ENCODE data around the gene DIP2C. TPM values are rescaled to one million over a fixed set of nuclear protein-coding genes. Genes with fewer than 3 reads are reported as not detected.

The DIP2C gene
- total RNA-seq, 4 donors from 2014 or later = 8.4 to 22.7 (median 16.8) TPM

DNA sequence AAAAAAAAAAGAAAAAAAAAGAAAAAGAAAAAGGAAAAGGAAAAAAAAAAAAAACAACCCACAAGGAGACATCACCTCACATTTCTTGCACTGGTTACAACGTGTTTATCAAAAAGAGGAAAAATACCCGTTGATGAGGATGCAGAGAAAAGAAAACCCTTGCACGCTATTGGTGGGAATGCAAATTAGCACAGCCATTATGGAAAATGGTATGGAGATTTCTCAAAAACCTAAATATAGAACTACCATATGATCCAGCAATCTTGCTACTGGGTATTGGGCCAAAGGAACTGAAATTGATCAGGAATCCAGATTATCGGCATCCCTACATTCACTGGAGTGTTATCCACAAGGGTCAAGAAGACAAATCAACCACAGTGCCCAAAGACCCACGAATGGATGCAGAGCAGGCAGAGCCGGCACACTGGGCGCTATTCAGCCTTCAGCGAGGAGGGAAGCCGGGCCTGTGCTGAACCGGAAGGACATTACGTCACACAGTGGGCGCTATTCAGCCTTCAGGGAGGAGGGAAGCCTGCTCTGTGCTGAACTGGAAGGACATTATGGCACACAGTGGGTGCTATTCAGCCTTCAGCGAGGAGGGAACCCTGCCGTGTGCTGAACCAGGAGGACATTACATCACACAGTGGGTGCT is 295.6 kb downstream of the DIP2C start:
- peaks cover 0 to 5% (median 0%) of the 10 kb centered on the region in 4 donors for H3K4me1 ChIP-seq
- peaks cover 0 to 21% (median 0%) of the 10 kb centered on the region in 3 donors for H3K36me3 ChIP-seq
- no peaks in the 10 kb centered on the region for H3K27me3 ChIP-seq
- H3K4me3 ChIP-seq = no peak overlapping the region
- TF ChIP-seq, protein P1, sequence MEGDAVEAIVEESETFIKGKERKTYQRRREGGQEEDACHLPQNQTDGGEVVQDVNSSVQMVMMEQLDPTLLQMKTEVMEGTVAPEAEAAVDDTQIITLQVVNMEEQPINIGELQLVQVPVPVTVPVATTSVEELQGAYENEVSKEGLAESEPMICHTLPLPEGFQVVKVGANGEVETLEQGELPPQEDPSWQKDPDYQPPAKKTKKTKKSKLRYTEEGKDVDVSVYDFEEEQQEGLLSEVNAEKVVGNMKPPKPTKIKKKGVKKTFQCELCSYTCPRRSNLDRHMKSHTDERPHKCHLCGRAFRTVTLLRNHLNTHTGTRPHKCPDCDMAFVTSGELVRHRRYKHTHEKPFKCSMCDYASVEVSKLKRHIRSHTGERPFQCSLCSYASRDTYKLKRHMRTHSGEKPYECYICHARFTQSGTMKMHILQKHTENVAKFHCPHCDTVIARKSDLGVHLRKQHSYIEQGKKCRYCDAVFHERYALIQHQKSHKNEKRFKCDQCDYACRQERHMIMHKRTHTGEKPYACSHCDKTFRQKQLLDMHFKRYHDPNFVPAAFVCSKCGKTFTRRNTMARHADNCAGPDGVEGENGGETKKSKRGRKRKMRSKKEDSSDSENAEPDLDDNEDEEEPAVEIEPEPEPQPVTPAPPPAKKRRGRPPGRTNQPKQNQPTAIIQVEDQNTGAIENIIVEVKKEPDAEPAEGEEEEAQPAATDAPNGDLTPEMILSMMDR (IDR thresholded peaks at IDR 0.05) = no peak
- TF ChIP-seq POLR2A (IDR thresholded peaks at IDR 0.05) = no peak
- no peaks in the 10 kb centered on the region for H3K9me3 ChIP-seq
- DNase-seq = no peak
- H3K27ac ChIP-seq = no peak overlapping the region

DNA sequence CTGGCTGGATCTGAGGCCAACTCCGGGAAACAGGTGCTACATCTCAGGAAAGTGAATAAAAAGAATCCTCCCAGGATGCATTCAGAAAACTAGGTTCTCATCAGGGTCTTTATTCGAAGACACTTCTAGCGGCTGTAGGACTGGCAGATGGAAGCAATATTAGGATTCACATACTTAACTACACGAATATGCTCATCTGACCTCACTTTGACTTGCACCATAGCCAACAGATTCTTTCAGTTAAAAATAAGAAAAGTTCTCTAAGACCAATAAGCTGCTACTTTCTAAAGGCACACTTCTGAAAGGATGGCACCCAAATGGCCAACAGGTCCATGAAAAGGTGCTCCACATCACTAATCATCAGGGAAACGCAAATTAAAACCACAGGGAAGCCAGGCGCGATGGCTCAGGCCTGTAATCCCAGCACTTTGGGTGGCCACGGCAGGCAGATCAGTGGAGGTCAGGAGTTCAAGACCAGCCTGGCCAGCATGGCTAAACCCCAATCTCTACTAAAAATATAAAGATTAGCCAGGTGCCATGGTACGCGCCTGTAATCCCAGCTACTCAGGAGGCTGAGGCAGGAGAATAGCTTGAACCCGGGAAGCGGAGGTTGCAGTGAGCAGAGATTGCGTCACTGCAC is 296.2 kb downstream of the DIP2C start:
- Histone ChIP-seq H3K36me3 (peaks cover 0 to 17% (median 0%) of the 10 kb centered on the region in 3 donors), H3K4me1 (peaks cover 0 to 12% (median 0%) of the 10 kb centered on the region in 4 donors), H3K9me3 (no peaks in the 10 kb centered on the region), H3K27ac (no peak overlapping the region), H3K4me3 (no peak overlapping the region), H3K27me3 (no peaks in the 10 kb centered on the region)
- TF ChIP-seq POLR2A (IDR thresholded peaks at IDR 0.05) = no peak
- TF ChIP-seq, protein P1 (IDR thresholded peaks at IDR 0.05) = no peak
- no peak for DNase-seq

DNA sequence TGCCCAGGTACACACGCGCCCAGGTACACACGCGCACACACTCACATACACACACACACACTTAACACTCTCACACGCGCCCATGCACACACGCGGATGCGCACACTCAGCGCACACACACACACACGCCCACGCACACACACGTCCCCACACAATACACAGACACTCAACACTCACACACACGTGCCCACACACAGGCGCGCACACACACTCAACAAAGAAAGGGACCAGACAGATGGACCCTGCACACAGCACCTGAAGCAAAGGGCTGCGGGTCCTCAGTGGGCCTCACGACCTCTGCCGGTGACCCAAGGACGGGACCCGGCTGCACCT is 296.8 kb downstream of the DIP2C start:
- peaks cover 0 to 17% (median 0%) of the 10 kb centered on the region in 3 donors for H3K36me3 ChIP-seq
- TF ChIP-seq, protein P1 (IDR thresholded peaks at IDR 0.05) = no peak
- no peak for TF ChIP-seq POLR2A (IDR thresholded peaks at IDR 0.05)

DNA sequence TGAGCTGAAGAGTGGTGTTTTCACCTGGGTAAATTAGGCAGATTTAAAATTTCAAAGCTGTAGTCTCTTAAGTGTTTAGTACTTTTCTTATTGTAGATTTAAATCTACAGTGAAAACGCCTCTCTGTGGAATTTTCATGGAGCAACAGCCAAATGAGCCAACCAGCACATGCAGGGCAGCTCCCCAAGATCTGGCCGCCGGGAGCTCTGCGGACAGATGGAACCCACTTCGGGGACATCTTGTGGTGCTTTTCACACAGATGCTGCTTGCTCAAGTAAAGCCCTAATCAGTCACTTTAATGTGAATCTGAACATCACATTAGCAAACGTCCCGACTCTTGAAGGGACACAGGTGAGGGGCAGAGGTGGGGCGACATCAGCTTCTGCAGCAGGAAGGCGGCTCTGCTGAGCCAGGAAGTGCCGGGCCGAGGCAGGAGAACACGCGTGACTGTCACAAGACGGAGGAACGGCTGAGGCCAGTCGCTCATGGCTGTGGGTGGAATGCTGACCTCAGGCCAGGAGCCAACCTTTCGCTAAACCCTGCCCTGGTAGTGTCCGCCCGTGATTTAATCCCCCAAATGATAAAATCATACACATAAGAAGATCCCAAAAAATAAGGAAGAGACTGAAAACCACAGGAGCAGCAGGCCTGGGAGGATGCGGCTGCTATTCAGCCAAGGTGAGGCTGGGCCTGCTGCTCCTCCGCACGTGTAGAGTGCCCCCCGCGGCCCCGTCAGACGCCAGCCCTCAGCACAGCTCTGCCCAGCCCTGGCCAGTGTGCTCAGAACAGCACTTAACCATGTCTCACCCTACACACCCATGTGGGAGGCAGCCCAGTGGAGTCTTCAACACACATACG is 297.4 kb downstream of the DIP2C start:
- no peak overlapping the region for H3K4me3 ChIP-seq
- no peak for TF ChIP-seq POLR2A (IDR thresholded peaks at IDR 0.05)
- TF ChIP-seq, protein P1 (IDR thresholded peaks at IDR 0.05) = no peak
- no peak for DNase-seq
- H3K27ac ChIP-seq = no peak overlapping the region
- no peaks in the 10 kb centered on the region for H3K9me3 ChIP-seq
- H3K4me1 ChIP-seq = peaks cover 0 to 14% (median 0%) of the 10 kb centered on the region in 4 donors
- peaks cover 0 to 21% (median 0%) of the 10 kb centered on the region in 3 donors for H3K36me3 ChIP-seq
- no peaks in the 10 kb centered on the region for H3K27me3 ChIP-seq

More for the DNA sequence above, 296.8 kb downstream of the DIP2C start:
- Histone ChIP-seq H3K4me3 (no peak overlapping the region), H3K9me3 (no peaks in the 10 kb centered on the region), H3K27me3 (no peaks in the 10 kb centered on the region), H3K27ac (no peak overlapping the region), H3K4me1 (peaks cover 0 to 14% (median 0%) of the 10 kb centered on the region in 4 donors)
- no peak for DNase-seq

DNA sequence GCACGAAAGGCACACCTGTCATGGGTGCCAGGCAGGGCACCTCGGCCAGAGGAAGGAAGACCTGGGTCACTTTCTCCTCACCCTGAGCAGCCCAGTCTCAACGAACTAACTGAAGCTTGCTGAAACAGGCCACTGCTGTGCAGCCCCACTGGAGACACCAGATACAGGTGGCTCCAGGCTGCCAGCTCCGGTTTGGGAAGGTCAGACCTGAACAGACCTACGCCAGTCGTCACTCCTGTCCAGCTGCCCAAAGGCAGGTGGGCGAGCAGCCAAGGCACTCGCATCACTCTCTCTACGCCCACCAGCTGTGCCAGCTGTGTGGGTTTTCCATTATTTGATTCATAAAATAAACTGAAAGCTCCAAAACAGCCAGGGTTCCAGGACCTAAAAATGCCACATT is 298.2 kb downstream of the DIP2C start:
- Histone ChIP-seq H3K27me3 (no peaks in the 10 kb centered on the region), H3K9me3 (no peaks in the 10 kb centered on the region), H3K4me1 (peaks cover 0 to 14% (median 0%) of the 10 kb centered on the region in 4 donors), H3K27ac (no peak overlapping the region), H3K36me3 (peaks cover 0 to 28% (median 0%) of the 10 kb centered on the region in 3 donors), H3K4me3 (no peak overlapping the region)
- no peak for DNase-seq
- no peak for TF ChIP-seq POLR2A (IDR thresholded peaks at IDR 0.05)
- TF ChIP-seq, protein P1 (IDR thresholded peaks at IDR 0.05) = no peak
